Measurements from ENCODE around the gene MRPL3.

MRPL3 gene

DNA sequence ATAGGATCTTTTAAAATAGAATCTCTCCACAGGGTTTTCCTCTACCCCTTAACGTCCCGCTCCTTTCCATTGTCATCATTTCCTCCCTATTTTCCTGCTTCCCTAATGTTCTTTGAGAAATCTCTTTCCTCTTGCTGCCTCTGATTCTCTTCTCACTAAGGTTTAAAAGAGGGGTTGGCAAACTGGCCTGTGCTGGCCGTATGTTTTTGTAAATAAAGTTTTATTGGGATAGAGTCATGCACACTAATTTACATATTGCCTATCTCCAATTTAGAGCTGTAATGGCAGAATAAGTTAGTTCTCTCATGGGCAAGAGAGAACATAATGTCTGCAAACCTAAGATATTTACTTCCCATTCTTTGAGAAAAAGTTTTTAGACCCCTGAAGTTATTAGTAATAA, 25.0 kb downstream of the MRPL3 start:
- TF ChIP-seq CTCF (conservative IDR thresholded peaks at IDR 0.05): no peak
- no peak overlapping the region for H3K27ac ChIP-seq

DNA sequence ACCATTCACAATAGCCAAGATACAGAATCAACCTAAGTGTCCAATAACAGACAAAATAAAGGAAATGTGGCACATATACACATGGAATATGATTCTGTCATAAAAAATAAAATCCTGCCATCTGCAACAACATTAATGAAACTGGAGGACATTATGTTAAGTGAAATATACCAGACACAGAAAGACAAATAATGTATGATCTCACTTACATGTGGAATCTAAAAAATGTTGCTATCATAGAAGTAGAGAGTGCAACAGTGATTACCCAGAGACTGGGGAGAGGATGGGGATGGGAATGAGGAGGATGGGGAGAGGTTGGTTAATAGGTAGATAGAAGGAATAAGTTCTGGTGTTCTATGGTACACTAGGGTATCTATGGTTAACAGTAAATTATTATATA, 28.7 kb downstream of the MRPL3 start:
- no peak for TF ChIP-seq CTCF (conservative IDR thresholded peaks at IDR 0.05)
- no peak overlapping the region for H3K27ac ChIP-seq

DNA sequence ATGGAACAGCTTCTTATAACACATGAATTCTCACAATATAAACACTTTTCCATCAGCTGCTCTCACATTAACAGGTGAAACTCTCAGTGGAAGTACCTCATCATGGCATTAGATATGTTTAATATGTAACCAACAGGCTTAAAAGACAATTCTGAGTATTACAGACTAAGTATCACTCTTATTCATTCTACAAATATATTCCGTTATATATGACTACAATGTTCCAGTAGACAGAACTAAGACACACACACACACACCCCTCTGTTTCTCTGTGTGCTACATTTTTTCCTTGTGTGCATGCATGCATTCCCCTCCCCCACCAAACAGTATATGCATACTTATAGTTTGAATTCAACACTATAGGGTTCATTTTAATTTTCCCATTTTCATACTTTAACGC, 32.4 kb downstream of the MRPL3 start:
- TF ChIP-seq CTCF (conservative IDR thresholded peaks at IDR 0.05): no peak
- no peak overlapping the region for H3K27ac ChIP-seq

DNA sequence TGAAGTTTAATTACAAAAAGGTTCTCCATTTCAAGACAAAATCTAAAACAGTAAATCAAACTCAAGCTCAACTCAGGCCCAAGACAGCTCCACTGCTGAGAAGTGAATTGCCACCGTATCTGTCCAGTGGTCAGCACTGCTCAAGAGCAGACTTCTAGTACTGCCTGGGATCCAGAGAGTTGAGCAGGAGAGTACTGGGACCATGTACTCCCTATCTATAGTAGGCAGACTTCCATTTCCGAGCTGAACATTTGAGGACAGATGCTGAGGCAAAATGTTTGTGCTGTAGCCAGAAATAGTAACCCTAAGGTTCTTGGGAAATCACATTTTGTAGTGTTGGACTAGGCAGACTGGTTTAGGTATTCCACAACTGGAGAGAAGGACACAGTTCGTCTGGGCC, 44.1 kb downstream of the MRPL3 start:
- TF ChIP-seq CTCF (conservative IDR thresholded peaks at IDR 0.05): no peak
- H3K27ac ChIP-seq: no peak overlapping the region

DNA sequence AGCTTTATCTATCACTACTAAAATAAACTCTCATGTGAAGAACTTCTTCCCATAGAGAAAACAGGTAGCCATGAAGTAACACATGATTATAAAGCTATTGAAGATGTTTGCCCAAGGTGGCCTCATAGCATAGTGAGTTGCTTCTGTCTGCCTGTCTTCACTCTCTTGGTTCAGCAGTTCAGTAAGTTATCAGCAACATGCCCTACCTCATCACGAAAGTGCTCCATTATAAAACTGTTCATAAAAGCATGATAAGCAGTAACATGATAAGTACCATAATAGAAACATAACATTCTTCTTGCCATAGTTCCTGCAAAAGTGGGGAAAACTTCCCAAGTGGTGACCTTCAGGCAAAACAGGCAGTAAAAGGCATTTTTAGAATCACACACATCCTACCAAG, 45.6 kb downstream of the MRPL3 start:
- H3K27ac ChIP-seq: no peak overlapping the region
- TF ChIP-seq CTCF (conservative IDR thresholded peaks at IDR 0.05): no peak

DNA sequence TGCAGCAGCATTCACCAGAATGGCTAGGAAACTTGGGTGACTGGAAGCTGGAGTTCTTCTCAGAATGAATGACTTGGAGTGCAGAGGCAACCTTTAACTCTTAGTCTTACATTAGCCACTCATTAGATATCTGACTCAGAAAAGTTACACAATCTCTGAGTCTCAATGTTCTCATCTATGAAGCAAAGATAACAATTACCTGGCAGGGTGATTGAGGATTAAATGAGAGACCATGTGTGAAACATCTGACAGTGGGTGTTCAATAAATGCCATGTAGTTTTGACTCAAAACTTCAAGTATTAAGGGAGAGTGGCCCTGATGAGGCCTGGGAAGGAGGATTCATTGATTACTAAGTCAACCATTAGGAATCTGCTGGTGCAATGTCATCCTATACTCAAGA, 48.3 kb downstream of the MRPL3 start:
- no peak overlapping the region for H3K27ac ChIP-seq
- no peak for TF ChIP-seq CTCF (conservative IDR thresholded peaks at IDR 0.05)

DNA sequence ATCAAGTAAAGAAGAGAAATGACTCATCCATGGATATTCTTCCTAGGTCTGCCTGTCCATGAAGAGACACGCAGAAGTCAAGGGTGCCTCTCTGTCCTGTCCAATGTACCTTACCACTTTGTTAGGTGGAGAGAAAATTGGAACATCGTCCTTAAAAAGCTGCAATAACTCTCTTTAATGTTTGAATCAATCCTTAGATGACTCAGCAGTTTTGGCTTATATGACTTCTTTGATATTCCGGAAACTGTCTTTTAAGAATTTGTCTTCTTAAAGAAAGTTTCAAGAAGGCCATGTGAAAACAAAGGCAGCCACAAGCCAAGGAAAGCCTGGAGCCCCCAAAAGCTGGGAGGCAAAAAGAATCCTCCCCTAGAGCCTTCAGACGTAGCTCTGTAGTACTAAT, 49.2 kb downstream of the MRPL3 start:
- no peak for TF ChIP-seq CTCF (conservative IDR thresholded peaks at IDR 0.05)

DNA sequence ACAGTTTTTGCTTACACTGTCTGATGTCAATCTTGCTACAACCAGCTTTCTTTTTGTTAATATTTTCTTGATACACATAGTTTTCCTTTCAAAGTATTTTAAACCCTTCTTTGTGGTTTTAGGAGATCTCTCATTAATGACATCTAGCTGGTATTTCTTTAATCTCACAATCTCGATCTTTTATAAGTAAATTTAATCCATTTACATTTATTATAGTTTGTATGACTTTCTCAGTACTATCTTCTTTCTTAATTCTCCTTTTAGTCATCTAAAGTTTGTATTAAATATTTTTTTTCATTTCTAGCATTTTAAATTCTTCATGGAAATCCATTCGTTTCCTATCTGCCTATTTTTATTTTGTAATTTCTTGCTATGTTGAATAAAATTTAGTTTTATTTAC, 55.4 kb downstream of the MRPL3 start:
- TF ChIP-seq CTCF (conservative IDR thresholded peaks at IDR 0.05): no peak
- no peak overlapping the region for H3K27ac ChIP-seq

More for the DNA sequence above, 49.2 kb downstream of the MRPL3 start:
- no peak overlapping the region for H3K27ac ChIP-seq

Measured in VCaP (cell line).